Stimulated activated CD4-positive, alpha-beta T cell treated with anti-CD3 and anti-CD28 coated beads, Interleukin-2, amount 100 ng/mL, for 24 hours (primary cell): ENCODE measurements around the gene ATRNL1.

Source experiments
- DNase-seq, 2 donors: peaks; one replicate each; pipeline ENCODE4 v3.0.0-alpha.2; 2020

Gene ATRNL1

GRCh38 chr10:115851695-115852094, 758.5 kb downstream of the ATRNL1 start:
- DNase-seq, result no peak

GRCh38 chr10:115854740-115855435, 761.7 kb downstream of the ATRNL1 start:
- DNase-seq, result no peak

- no peak for DNase-seq
Observed at GRCh38 chr10:115856580-115856979, 763.4 kb downstream of the ATRNL1 start.

- no peak for DNase-seq
Observed at GRCh38 chr10:115857856-115858255, 764.7 kb downstream of the ATRNL1 start.

- no peak for DNase-seq
Observed at GRCh38 chr10:115860182-115861107, 767.3 kb downstream of the ATRNL1 start.

- no peak for DNase-seq
Observed at GRCh38 chr10:115861455-115861854, 768.3 kb downstream of the ATRNL1 start.

GRCh38 chr10:115861864-115862263, 768.7 kb downstream of the ATRNL1 start:
- no peak for DNase-seq

GRCh38 chr10:115866174-115866573, 773.0 kb downstream of the ATRNL1 start:
- DNase-seq, result no peak

GRCh38 chr10:115866691-115867090, 773.5 kb downstream of the ATRNL1 start:
- DNase-seq, result no peak

- no peak for DNase-seq
Observed at GRCh38 chr10:115867305-115867704, 774.1 kb downstream of the ATRNL1 start.

GRCh38 chr10:115871855-115872254, 778.7 kb downstream of the ATRNL1 start:
- no peak for DNase-seq

- DNase-seq, result no peak
Observed at GRCh38 chr10:115875172-115875571, 782.0 kb downstream of the ATRNL1 start.

- no peak for DNase-seq
Observed at GRCh38 chr10:115879372-115880089, 786.4 kb downstream of the ATRNL1 start.

GRCh38 chr10:115882021-115882420, 788.9 kb downstream of the ATRNL1 start:
- no peak for DNase-seq

- no peak for DNase-seq
Observed at GRCh38 chr10:115883372-115883771, 790.2 kb downstream of the ATRNL1 start.

- no peak for DNase-seq
Observed at GRCh38 chr10:115884331-115884730, 791.2 kb downstream of the ATRNL1 start.

- no peak for DNase-seq
Observed at GRCh38 chr10:115895166-115895565, 802.0 kb downstream of the ATRNL1 start.

GRCh38 chr10:115898242-115898641, 805.1 kb downstream of the ATRNL1 start:
- DNase-seq, result no peak

GRCh38 chr10:115902596-115902995, 809.4 kb downstream of the ATRNL1 start:
- no peak for DNase-seq

GRCh38 chr10:115903207-115903606, 810.0 kb downstream of the ATRNL1 start:
- no peak for DNase-seq

GRCh38 chr10:115903845-115904244, 810.7 kb downstream of the ATRNL1 start:
- DNase-seq, result no peak

GRCh38 chr10:115909037-115909436, 815.9 kb downstream of the ATRNL1 start:
- no peak for DNase-seq

GRCh38 chr10:115909962-115910731, 817.0 kb downstream of the ATRNL1 start:
- DNase-seq, result no peak
